PC-9 (cell line): ENCODE measurements around the gene GFPT2.

Source experiments
- EZH2 ChIP-seq: fragments of 200-600 bp; sonication (generic); IDR thresholded peaks from 2 replicates; pipeline ENCODE4 v1.8.0; 2017; ENCODE audit warnings: antibody characterized with exemption, low read depth
- TF ChIP-seq, protein P1 (sequence below): fragments of 200-600 bp; sonication (generic); conservative IDR thresholded peaks from 2 replicates; pipeline ENCODE4 v1.6.1; 2017; ENCODE audit warnings: mixed run types, antibody characterized with exemption, mild to moderate bottlenecking, moderate library complexity

GRCh38 chr5:180347702-180348101 lies 5.4 kb downstream of the GFPT2 start:
- TF ChIP-seq, protein P1, sequence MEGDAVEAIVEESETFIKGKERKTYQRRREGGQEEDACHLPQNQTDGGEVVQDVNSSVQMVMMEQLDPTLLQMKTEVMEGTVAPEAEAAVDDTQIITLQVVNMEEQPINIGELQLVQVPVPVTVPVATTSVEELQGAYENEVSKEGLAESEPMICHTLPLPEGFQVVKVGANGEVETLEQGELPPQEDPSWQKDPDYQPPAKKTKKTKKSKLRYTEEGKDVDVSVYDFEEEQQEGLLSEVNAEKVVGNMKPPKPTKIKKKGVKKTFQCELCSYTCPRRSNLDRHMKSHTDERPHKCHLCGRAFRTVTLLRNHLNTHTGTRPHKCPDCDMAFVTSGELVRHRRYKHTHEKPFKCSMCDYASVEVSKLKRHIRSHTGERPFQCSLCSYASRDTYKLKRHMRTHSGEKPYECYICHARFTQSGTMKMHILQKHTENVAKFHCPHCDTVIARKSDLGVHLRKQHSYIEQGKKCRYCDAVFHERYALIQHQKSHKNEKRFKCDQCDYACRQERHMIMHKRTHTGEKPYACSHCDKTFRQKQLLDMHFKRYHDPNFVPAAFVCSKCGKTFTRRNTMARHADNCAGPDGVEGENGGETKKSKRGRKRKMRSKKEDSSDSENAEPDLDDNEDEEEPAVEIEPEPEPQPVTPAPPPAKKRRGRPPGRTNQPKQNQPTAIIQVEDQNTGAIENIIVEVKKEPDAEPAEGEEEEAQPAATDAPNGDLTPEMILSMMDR = no peak
- TF ChIP-seq EZH2 = no peak
